Measurements from ENCODE around the gene ATP1B1. TPM values are rescaled to one million over a fixed set of nuclear protein-coding genes. Genes with fewer than 3 reads are reported as not detected.
A peak's percentile ranks its signal among the peaks of the same experiment; 100 is the strongest.

ATP1B1 gene
- total and polyA plus RNA-seq, 2 of the 13 experiments (the other 11 are each of a cell fraction or from before 2014, with no cell fraction given): 134 to 135 TPM

- peak; percentile 88 for TF ChIP-seq FOSL2 (CRISPR knock-in tag; IDR thresholded peaks at IDR 0.05)
- peak; percentile 53; the same call in 1 of the 2 replicates for TF ChIP-seq CEBPG (CRISPR knock-in tag; IDR thresholded peaks at IDR 0.05)
- TF ChIP-seq FOXP4 (CRISPR knock-in tag; IDR thresholded peaks at IDR 0.05): peak; percentile 73
- no peak for TF ChIP-seq ZBTB7B (CRISPR knock-in tag; IDR thresholded peaks at IDR 0.05)
- no peak for TF ChIP-seq TGIF2 (CRISPR knock-in tag; IDR thresholded peaks at IDR 0.05)
Observed at GRCh38 chr1:169060043-169060722, 46.3 kb upstream of the ATP1B1 start (continued).

GRCh38 chr1:169060919-169061639 lies 45.4 kb upstream of the ATP1B1 start:
- H3K4me2 ChIP-seq (ENCODE audit: low read depth, low read length): 0 out of 2 replicates have a peak overlapping the region, but pooled peaks have one; percentile 76
- H3K9ac ChIP-seq (ENCODE audit: insufficient read depth, low read depth, low read length): no peak overlapping the region
- no peak overlapping the region for H3K27ac ChIP-seq (ENCODE audit: extremely low read length, insufficient read depth, low read length)
- H3K36me3 ChIP-seq (replicated peaks in 1 of 2; ENCODE audit: control insufficient read depth in 1 of 2, insufficient read depth in 2 of 2, low read length in 2 of 2): no peaks in the 10 kb centered on the region
- no peaks in the 10 kb centered on the region for H4K20me1 ChIP-seq (ENCODE audit: insufficient read depth, low read length)
- ChIA-PET CTCF (ENCODE audit: low intra/inter-chr PET ratio, low total read pairs) (no interaction called here), POLR2A (interaction anchor here (2.4 kb wide), 1 partner anchor 44 kb away, joined by 7 read pairs; the partner anchor contains the start of gene ATP1B1)
- WGBS (ENCODE audit: low lambda C conversion rate): 42% methylated on average over 4 of the region's 4 CpGs
- intact Hi-C loops (cut with micrococcal nuclease; ENCODE audit: unreplicated experiment) (no loop called here), in situ Hi-C loops (cut with HindIII; ENCODE audit: extremely low pct_ligation_motif_present, low pct_unique_long_range_greater_than_20kb) (no loop called here)
- H3K79me2 ChIP-seq (ENCODE audit: insufficient read depth, low read length): no peaks in the 10 kb centered on the region
- H2AFZ ChIP-seq (ENCODE audit: low read length): no peak overlapping the region
- H3K4me3 ChIP-seq (replicated peaks in 1 of 3; ENCODE audit: insufficient read depth in 1 of 3, low read depth in 2 of 3, low read length in 3 of 3): no peak overlapping the region
- no peaks in the 10 kb centered on the region; a peak in 1 of 5 replicates for H3K27me3 ChIP-seq (ENCODE audit: control insufficient read depth in 1 of 2, insufficient read depth in 2 of 2, low read length in 2 of 2)
- TF ChIP-seq NFYC (CRISPR knock-in tag; IDR thresholded peaks at IDR 0.05) (no peak), ZNF143 (CRISPR knock-in tag; IDR thresholded peaks at IDR 0.05) (no peak), SP1 (IDR thresholded peaks at IDR 0.05) (no peak), SP1 (CRISPR knock-in tag; IDR thresholded peaks at IDR 0.05) (no peak), AHR (CRISPR knock-in tag; IDR thresholded peaks at IDR 0.05) (no peak), KMT2B (CRISPR knock-in tag; IDR thresholded peaks at IDR 0.05) (no peak), FOXK2 (IDR thresholded peaks at IDR 0.05) (no peak), SUZ12 (IDR thresholded peaks at IDR 0.05; ENCODE audit: low read depth, low read length) (no peak), DRAP1 (CRISPR knock-in tag; IDR thresholded peaks at IDR 0.05) (no peak), RARA (CRISPR knock-in tag; IDR thresholded peaks at IDR 0.05) (no peak), ZNF7 (CRISPR knock-in tag; IDR thresholded peaks at IDR 0.05) (no peak), FOXP1 (IDR thresholded peaks at IDR 0.05) (no peak), FOXP1 (CRISPR knock-in tag; IDR thresholded peaks at IDR 0.05) (no peak)
- no peak for FAIRE-seq
- H3K9me3 ChIP-seq (ENCODE audit: low read length): peaks cover 4% of the 10 kb centered on the region; the same call in 1 of the 2 replicates
- peaks cover 27% of the 10 kb centered on the region for H3K4me1 ChIP-seq (ENCODE audit: insufficient read depth, low read length)
- ATAC-seq: no peak
- DNase-seq (ENCODE audit: low spot score): no peak
- no TSS peak for BruUV-seq (replicated peaks)
